Smooth muscle cell (in vitro differentiated cells): ENCODE measurements around the gene FCHSD2. TPM values are rescaled to one million over a fixed set of nuclear protein-coding genes. Genes with fewer than 3 reads are reported as not detected.

Experiments
- DNase-seq: peaks from one replicate; lab custom pipeline; 2025; ENCODE audit not compliant: unreplicated experiment; lab: John Stamatoyannopoulos, UW
- H2AFZ ChIP-seq: fragments of 200-600 bp; sonication (generic); 2 replicates; pipeline ENCODE4 v1.6.0; 2016; ENCODE audit warnings: antibody characterized with exemption, low read depth, mild to moderate bottlenecking
- H3F3A ChIP-seq: fragments of 200-600 bp; sonication (generic); 2 replicates; pipeline ENCODE4 v1.6.0; 2017; ENCODE audit warnings: antibody characterized with exemption, low read depth
- H3K27ac ChIP-seq: fragments of 200-600 bp; sonication (generic); 2 replicates; pipeline ENCODE4 v1.5.1; 2016; ENCODE audit warnings: low read depth, mild to moderate bottlenecking
- H3K27me3 ChIP-seq: fragments of 200-600 bp; sonication (generic); 2 replicates; pipeline ENCODE4 v1.6.1; 2016; ENCODE audit warnings: low read depth, mild to moderate bottlenecking
- H3K36me3 ChIP-seq: fragments of 200-600 bp; sonication (generic); 2 replicates; pipeline ENCODE4 v1.5.1; 2016; ENCODE audit warnings: low read depth
- H3K4me1 ChIP-seq: fragments of 200-600 bp; sonication (generic); 2 replicates; pipeline ENCODE4 v1.5.1; 2016; ENCODE audit warnings: low read depth
- H3K4me2 ChIP-seq: fragments of 200-600 bp; sonication (generic); 2 replicates; pipeline ENCODE4 v1.6.0; 2016; ENCODE audit warnings: mild to moderate bottlenecking
- H3K4me3 ChIP-seq: fragments of 200-600 bp; sonication (generic); 2 replicates; pipeline ENCODE4 v1.5.1; 2016; ENCODE audit warnings: mild to moderate bottlenecking
- H3K79me2 ChIP-seq: fragments of 200-600 bp; sonication (generic); 2 replicates; pipeline ENCODE4 v1.6.0; 2016; ENCODE audit warnings: low read depth, mild to moderate bottlenecking
- H3K9ac ChIP-seq: fragments of 200-600 bp; sonication (generic); 2 replicates; pipeline ENCODE4 v1.6.0; 2016; ENCODE audit warnings: low read depth
- H3K9me3 ChIP-seq: fragments of 200-600 bp; sonication (generic); replicated peaks from 2 replicates; pipeline ENCODE4 v1.5.1; 2016; ENCODE audit warnings: low read depth
- H4K20me1 ChIP-seq: fragments of 200-600 bp; sonication (generic); 2 replicates; pipeline ENCODE4 v1.6.0; 2016; ENCODE audit warnings: low read depth
- WGBS: methylation state at CpG from one replicate; pipeline ENCODE4 v1.1.7; 2016; ENCODE audit warnings: low lambda C conversion rate; 5-methylcytosine and 5-hydroxymethylcytosine counted together
- polyA plus RNA-seq: library from polyadenylated mRNA; unstranded; fragments of >200 nt; fragmentation: Nextera tagmentation; extraction: Ambion mirVana; gene quantifications from 2 replicates; pipeline ENCODE4 v1.2.1, GENCODE V29; 2016
- total RNA-seq: library from RNA; depleted of rRNA; stranded (reverse); fragments of >200 nt; gene quantifications from 2 replicates; pipeline ENCODE4 v1.2.3, GENCODE V29; 2014
- TF ChIP-seq, protein P1 (sequence below): fragments of 200-600 bp; sonication (generic); IDR thresholded peaks from 2 replicates; pipeline ENCODE4 v1.5.1; 2017; ENCODE audit warnings: borderline replicate concordance, mild to moderate bottlenecking, antibody characterized with exemption; ENCODE audit not compliant: insufficient read depth, poor library complexity, severe bottlenecking

FCHSD2 gene
- total and polyA plus RNA-seq, 2 experiments from 2014 or later: 14.6 to 24.3 TPM

DNA sequence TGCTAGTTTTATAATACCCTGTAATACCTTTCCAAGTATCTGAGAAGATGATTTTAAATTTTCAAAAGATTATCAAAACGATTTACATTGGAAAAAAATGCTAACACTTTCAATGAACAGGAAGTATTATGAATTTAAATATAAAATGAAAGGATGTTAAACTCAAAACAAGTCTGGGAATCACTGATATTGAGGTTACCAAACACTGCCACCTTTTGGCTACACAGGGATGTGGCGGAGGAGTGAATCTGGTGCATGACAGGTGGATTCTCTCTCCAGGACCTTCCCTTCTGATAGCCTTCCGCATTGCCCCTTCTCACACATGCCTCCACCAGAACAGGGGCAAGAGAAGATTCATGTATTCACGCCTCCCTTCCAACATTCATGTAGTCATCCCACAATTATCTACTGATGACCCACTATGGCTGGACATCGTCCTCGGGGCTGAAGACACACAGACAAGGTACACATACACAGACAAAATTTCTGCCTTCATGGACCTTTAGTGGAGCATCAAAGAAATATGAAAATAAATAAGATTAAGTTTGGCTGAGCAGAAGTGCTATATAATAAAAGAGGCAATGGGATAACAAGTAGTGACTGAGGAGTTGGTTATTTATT lies 293.2 kb downstream of the FCHSD2 start:
- H2AFZ ChIP-seq: no peak overlapping the region
- no peaks in the 10 kb centered on the region for H3K36me3 ChIP-seq
- H3K9me3 ChIP-seq: no peaks in the 10 kb centered on the region
- no peaks in the 10 kb centered on the region for H4K20me1 ChIP-seq
- no peak overlapping the region for H3K9ac ChIP-seq
- no peak for DNase-seq
- H3K4me3 ChIP-seq: no peak overlapping the region
- WGBS: 61% methylated on average over 6 of the region's 6 CpGs
- H3K4me1 ChIP-seq: no peaks in the 10 kb centered on the region
- H3F3A ChIP-seq: peaks cover 3% of the 10 kb centered on the region
- H3K27me3 ChIP-seq: no peaks in the 10 kb centered on the region
- no peak overlapping the region for H3K27ac ChIP-seq
- TF ChIP-seq, protein P1, sequence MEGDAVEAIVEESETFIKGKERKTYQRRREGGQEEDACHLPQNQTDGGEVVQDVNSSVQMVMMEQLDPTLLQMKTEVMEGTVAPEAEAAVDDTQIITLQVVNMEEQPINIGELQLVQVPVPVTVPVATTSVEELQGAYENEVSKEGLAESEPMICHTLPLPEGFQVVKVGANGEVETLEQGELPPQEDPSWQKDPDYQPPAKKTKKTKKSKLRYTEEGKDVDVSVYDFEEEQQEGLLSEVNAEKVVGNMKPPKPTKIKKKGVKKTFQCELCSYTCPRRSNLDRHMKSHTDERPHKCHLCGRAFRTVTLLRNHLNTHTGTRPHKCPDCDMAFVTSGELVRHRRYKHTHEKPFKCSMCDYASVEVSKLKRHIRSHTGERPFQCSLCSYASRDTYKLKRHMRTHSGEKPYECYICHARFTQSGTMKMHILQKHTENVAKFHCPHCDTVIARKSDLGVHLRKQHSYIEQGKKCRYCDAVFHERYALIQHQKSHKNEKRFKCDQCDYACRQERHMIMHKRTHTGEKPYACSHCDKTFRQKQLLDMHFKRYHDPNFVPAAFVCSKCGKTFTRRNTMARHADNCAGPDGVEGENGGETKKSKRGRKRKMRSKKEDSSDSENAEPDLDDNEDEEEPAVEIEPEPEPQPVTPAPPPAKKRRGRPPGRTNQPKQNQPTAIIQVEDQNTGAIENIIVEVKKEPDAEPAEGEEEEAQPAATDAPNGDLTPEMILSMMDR: peak; percentile 42
- H3K79me2 ChIP-seq: no peaks in the 10 kb centered on the region
- H3K4me2 ChIP-seq: no peak overlapping the region

DNA sequence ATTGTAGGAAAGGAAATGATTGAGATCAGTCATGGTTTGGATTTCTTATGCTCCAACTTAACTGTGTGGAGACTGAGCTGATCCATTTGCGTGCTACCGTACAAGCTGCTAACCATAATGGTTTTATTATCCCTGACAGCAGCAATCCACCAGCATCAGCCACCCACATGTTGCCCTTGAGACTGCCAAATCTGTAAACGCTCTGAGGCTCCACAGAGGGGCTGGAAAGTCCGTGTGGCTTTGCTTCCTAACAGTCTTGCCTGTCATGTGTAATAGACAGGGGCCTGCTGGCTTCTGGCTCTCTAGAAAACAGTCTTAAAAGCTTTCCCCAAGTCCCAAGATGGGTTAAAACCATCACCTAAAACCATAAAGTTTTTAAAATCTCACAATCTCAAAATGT lies 297.8 kb downstream of the FCHSD2 start:
- TF ChIP-seq, protein P1: no peak
- peaks cover 31% of the 10 kb centered on the region for H3F3A ChIP-seq
- H3K27ac ChIP-seq: peak overlapping the region; percentile 92
- H3K36me3 ChIP-seq: no peaks in the 10 kb centered on the region
- peak; percentile 29 for DNase-seq
- H3K4me1 ChIP-seq: peaks cover 11% of the 10 kb centered on the region
- no peaks in the 10 kb centered on the region for H3K9me3 ChIP-seq
- peak overlapping the region; percentile 55 for H3K9ac ChIP-seq
- H3K4me3 ChIP-seq: no peak overlapping the region
- H2AFZ ChIP-seq: no peak overlapping the region
- H3K27me3 ChIP-seq: no peaks in the 10 kb centered on the region
- WGBS: 8% methylated on average over 4 of the region's 4 CpGs
- no peaks in the 10 kb centered on the region for H3K79me2 ChIP-seq
- peak overlapping the region; percentile 29 for H3K4me2 ChIP-seq
- H4K20me1 ChIP-seq: no peaks in the 10 kb centered on the region

DNA sequence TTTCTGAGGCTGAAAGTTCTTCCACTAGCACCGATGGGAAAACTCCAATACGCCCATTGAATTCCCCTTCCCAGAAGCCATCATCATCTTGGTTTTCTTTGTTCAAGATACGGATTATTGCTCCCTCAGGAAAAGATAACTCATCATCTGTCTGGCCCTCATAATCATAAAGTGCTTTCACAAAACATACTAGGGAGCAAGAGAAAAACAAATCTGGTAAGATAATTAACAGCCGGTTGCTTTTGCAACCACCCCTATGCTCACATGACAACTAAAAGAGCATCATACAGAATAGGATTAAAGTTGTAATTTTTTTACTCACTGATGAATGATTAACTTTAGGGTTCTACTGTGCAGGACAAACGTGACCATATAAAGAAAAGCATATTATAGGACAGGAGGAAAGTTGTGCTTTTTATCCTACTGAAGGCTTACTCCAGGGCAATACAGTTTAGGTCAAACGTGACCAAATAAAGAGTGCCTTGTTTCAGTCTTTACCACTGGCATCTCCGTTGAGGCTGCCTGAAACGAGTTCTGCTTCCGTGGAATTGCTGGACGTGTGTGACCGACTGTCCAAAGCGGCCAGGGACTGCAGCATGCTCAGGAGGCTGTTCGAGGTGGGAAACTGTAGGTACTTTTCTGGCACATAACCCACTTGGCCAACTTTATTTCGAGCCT lies 299.3 kb downstream of the FCHSD2 start:
- DNase-seq: no peak
- H3K79me2 ChIP-seq: no peaks in the 10 kb centered on the region
- H3F3A ChIP-seq: peaks cover 33% of the 10 kb centered on the region
- no peaks in the 10 kb centered on the region for H3K9me3 ChIP-seq
- H3K4me3 ChIP-seq: no peak overlapping the region
- TF ChIP-seq, protein P1: no peak
- H2AFZ ChIP-seq: no peak overlapping the region
- no peak overlapping the region for H3K9ac ChIP-seq
- H3K36me3 ChIP-seq: no peaks in the 10 kb centered on the region
- H3K4me1 ChIP-seq: peaks cover 11% of the 10 kb centered on the region
- no peaks in the 10 kb centered on the region for H4K20me1 ChIP-seq
- 71% methylated on average over 14 of the region's 14 CpGs for WGBS
- H3K27ac ChIP-seq: peak overlapping the region; percentile 92
- H3K4me2 ChIP-seq: no peak overlapping the region
- no peaks in the 10 kb centered on the region for H3K27me3 ChIP-seq
